Kidney (tissue), 14 donors: ENCODE measurements around the gene PRTN3. TPM values are rescaled to one million over a fixed set of nuclear protein-coding genes. Genes with fewer than 3 reads are reported as not detected.

Experiments used
- DNase-seq, 5 donors: peaks; one replicate each; pipeline ENCODE4 v3.0.0-alpha.2; 2013 to 2020
- FAIRE-seq: peaks from 2 replicates; lab custom pipeline; 2012; peaks lifted over from hg19 to GRCh38; lab: Jason Lieb, UNC
- H3K27ac ChIP-seq, 2 donors: one replicate each; pipeline ENCODE4 v1.7.0; 2013; ENCODE audit warnings: low read depth in 2 of 2, low read length in 2 of 2, inconsistent platforms in 1 of 2
- H3K27me3 ChIP-seq: one replicate; pipeline ENCODE4 v1.7.1; 2013; ENCODE audit warnings: low read length, inconsistent platforms; ENCODE audit not compliant: control insufficient read depth, insufficient read depth
- H3K36me3 ChIP-seq, 3 donors: one replicate each; pipeline versions ENCODE4 v1.7.0 to v1.7.1; 2013; ENCODE audit warnings: low read length in 3 of 3, control low read depth in 1 of 3, inconsistent platforms in 1 of 3; ENCODE audit not compliant: insufficient read depth in 3 of 3, control insufficient read depth in 2 of 3
- H3K4me1 ChIP-seq, 3 donors: one replicate each; pipeline versions ENCODE4 v1.7.0 to v1.7.1; 2013; ENCODE audit warnings: low read length in 3 of 3, inconsistent platforms in 1 of 3, low read depth in 1 of 3; ENCODE audit not compliant: control insufficient read depth in 2 of 3, insufficient read depth in 2 of 3
- H3K4me3 ChIP-seq, 3 donors: one replicate each; pipeline versions ENCODE4 v1.7.0 to v1.8.1; 2013; ENCODE audit warnings: low read length in 3 of 3, control low read depth in 1 of 3, inconsistent platforms in 1 of 3
- H3K9ac ChIP-seq, 3 donors: one replicate each; pipeline versions ENCODE4 v1.7.0 to v1.7.1; 2013; ENCODE audit warnings: low read length in 3 of 3, control low read depth in 1 of 3, inconsistent platforms in 1 of 3
- H3K9me3 ChIP-seq, 3 donors: one replicate each; pipeline versions ENCODE4 v1.7.0 to v1.7.1; 2013; ENCODE audit warnings: low read length in 3 of 3, control low read depth in 1 of 3, inconsistent platforms in 1 of 3; ENCODE audit not compliant: control insufficient read depth in 2 of 3, insufficient read depth in 1 of 3
- CTCF ChIP-seq: IDR thresholded peaks from 3 replicates; pipeline ENCODE4 v1.5.1; 2012; ENCODE audit warnings: mild to moderate bottlenecking, moderate library complexity, borderline replicate concordance; ENCODE audit not compliant: insufficient read depth; ENCODE audit errors: extremely low read depth
- intact Hi-C: fragments of 100-400 bp; cut with DNase I; formaldehyde crosslinking; loops from one replicate; pipeline ENCODE4 v1.11.1; 2022
- polyA plus RNA-seq: library from polyadenylated mRNA; stranded (reverse); fragments of 350-450 nt; fragmentation: Illumina TruSeq; extraction: RNeasy Lipid Tissue Mini Kit (QIAGEN cat#74804); gene quantifications from one replicate; pipeline ENCODE4 v1.2.3, GENCODE V29; 2014; ENCODE audit warnings: low read depth, low replicate concordance; ENCODE audit not compliant: insufficient read depth
- total RNA-seq: library from RNA; stranded (reverse); fragmentation: NEBNext Ultra II Directional; extraction: Animal tissue kit (Norgen Biotek cat#: 25700); gene quantifications from one replicate; pipeline ENCODE4 v1.2.1, GENCODE V29; 2021
- donor health status: control.
- donor health status: control.
- donor health status: control.
- donor health status: control.
- donor health status: control.
- donor health status: DM: yes; HTN: yes; CAD: no.
- donor health status: Normal renal cell carcinoma (clear cell type).

The PRTN3 gene
- total and polyA plus RNA-seq, 2 donors from 2014 or later = not detected

DNA sequence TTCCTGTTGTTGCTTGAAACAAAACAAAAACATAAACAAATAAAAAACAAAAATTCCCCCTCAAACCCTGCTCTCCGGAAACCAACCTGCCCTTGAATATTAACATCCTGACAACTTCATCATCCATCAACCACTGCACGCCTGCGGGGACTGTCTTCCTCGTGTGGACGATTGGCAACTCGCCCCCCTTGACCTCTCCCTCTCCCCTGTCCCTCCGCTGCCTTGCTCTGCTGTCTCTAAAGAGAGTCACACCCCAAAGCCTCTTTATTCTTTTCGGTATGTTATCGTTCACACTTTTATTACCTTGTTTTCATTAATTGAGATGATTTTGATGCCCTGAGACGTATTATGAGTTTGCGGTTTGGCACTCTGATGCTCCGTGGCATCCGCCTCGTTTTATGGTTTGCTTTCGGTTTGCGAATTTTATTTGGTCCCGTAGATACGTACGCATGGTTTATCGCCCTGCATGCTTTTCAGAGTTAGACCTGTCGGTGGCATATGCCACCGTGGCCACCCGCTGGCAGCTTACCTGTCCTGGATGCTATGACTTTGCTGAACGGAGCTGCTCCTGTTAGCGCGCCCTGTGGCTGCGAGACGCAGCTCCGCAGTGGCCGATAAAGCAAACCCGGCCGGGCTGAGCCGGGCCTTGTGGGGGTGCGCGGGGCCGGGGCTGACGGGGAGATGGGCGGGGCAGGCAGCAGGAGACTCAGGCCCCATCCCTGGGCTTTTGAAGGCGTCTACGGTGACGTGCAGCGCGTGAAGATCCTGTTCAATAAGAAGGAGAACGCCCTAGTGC lies 33.0 kb upstream of the PRTN3 start:
- Histone ChIP-seq H3K36me3 (peaks cover 7 to 58% (median 24%) of the 10 kb centered on the region in 3 donors), H3K9ac (no peak overlapping the region), H3K27ac (no peak overlapping the region), H3K27me3 (no peaks in the 10 kb centered on the region), H3K4me1 (peaks cover 0 to 5% (median 4%) of the 10 kb centered on the region in 3 donors), H3K9me3 (no peaks in the 10 kb centered on the region), H3K4me3 (no peak overlapping the region)
- FAIRE-seq (no peak), DNase-seq (no peak)
- intact Hi-C loops = no loop called here
- no peak for TF ChIP-seq CTCF

GRCh38 chr19:808423-808775 lies 32.4 kb upstream of the PRTN3 start:
- intact Hi-C loops = no loop called here
- TF ChIP-seq CTCF = no peak
- H3K9ac ChIP-seq = no peak overlapping the region
- no peaks in the 10 kb centered on the region for H3K9me3 ChIP-seq
- H3K27ac ChIP-seq = no peak overlapping the region
- H3K36me3 ChIP-seq = peaks cover 7 to 58% (median 24%) of the 10 kb centered on the region in 3 donors
- no peaks in the 10 kb centered on the region for H3K27me3 ChIP-seq
- peak in 1 of 5 donors; percentile 72 for DNase-seq
- FAIRE-seq = no peak
- no peak overlapping the region for H3K4me3 ChIP-seq
- no peaks in the 10 kb centered on the region for H3K4me1 ChIP-seq

- Histone ChIP-seq H3K27ac (no peak overlapping the region), H3K4me1 (no peaks in the 10 kb centered on the region), H3K4me3 (no peak overlapping the region), H3K9me3 (no peaks in the 10 kb centered on the region), H3K9ac (no peak overlapping the region), H3K36me3 (peaks cover 7 to 42% (median 18%) of the 10 kb centered on the region in 3 donors), H3K27me3 (no peaks in the 10 kb centered on the region)
- peak in 2 of 5 donors; percentile 61 to 80 for DNase-seq
- TF ChIP-seq CTCF = no peak
- no peak for FAIRE-seq
- intact Hi-C loops = no loop called here
These were observed 30.5 kb upstream of the PRTN3 start for GRCh38 chr19:810077-810855.
